Subcutaneous adipose tissue (tissue), 4 donors: ENCODE data around the gene KMT2D. TPM values are rescaled to one million over a fixed set of nuclear protein-coding genes. Genes with fewer than 3 reads are reported as not detected.

Experiments
- total RNA-seq, 4 donors: library from RNA; depleted of rRNA; stranded (reverse); fragments of >200 nt; gene quantifications; one replicate each; pipeline ENCODE4 v1.1.0, GENCODE V29; 2016
- TF ChIP-seq, protein P1 (sequence below): fragments of 450-650 bp; IDR thresholded peaks from one replicate; pipeline ENCODE4 v1.5.1; 2016; ENCODE audit warnings: low read depth, mild to moderate bottlenecking, control low read depth, antibody characterized with exemption, moderate library complexity

Gene KMT2D
- total RNA-seq, 4 donors from 2014 or later, result 27.6 to 92.1 (median 42.9) TPM

DNA sequence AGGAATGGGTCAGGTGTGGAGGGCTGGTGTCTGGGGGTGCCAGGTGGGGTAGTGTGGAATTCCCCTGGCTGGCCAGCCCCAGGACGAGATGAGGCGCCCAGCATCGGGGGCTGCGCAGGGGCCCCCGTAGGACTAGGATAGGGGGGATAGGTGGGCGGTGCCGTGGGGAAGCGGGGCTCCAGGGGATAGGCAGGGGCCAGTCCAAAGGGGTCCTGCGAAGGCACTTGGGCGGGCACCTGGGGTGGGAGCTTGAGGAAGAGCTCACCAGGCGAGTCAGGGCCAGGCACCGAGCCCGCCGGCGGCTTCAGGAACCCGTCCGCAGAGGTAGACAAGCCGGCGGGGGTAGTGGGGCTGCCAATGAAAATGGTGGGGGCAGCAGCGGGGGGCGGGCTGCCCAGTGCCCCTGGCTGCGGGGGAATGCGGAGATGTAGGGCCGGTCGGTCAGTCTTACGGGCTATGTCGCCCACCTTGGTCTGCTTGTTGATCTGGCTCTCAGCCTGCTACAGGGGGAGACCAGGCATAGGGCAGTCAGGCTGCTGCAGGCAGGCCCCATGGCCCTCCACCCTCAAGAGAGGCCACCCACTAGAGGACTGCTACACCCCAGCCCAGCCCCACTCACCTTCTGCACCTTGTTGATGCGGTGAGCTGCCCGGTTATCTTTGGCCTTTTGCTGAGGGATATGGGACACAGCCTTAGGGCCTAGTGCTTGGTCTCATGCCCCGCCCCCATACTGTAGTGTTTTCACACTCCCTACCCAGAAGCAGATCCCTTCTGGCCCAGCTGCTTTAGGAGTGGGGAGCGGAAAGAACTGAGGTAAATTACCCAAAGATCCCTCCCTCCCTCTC, 19.3 kb downstream of the KMT2D start:
- TF ChIP-seq, protein P1, sequence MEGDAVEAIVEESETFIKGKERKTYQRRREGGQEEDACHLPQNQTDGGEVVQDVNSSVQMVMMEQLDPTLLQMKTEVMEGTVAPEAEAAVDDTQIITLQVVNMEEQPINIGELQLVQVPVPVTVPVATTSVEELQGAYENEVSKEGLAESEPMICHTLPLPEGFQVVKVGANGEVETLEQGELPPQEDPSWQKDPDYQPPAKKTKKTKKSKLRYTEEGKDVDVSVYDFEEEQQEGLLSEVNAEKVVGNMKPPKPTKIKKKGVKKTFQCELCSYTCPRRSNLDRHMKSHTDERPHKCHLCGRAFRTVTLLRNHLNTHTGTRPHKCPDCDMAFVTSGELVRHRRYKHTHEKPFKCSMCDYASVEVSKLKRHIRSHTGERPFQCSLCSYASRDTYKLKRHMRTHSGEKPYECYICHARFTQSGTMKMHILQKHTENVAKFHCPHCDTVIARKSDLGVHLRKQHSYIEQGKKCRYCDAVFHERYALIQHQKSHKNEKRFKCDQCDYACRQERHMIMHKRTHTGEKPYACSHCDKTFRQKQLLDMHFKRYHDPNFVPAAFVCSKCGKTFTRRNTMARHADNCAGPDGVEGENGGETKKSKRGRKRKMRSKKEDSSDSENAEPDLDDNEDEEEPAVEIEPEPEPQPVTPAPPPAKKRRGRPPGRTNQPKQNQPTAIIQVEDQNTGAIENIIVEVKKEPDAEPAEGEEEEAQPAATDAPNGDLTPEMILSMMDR, result no peak

DNA sequence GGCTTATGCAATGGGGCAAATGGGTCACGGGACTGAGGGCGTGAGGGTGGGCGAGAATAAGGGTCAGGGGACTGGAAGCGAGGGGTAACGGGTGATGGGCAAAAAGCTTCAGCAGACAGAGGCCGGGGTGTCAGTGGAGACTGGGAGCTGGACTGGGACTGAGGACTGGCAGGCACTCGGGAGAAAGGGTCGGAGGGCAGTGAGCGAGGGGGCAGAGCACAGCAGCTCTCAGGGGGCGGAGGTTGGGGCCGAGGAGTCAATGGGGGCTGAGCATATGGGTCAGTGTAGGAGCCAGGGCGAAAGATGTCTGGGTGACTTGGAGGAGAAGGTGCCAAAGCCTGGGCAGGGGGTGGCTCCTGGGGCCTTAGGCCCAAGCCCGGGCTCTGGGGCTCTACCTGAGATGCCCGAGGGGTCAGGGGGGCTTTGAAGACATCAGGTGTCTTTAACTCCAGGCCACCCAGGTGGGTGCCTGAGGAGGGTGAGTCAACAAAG, 20.2 kb downstream of the KMT2D start:
- TF ChIP-seq, protein P1, result no peak

DNA sequence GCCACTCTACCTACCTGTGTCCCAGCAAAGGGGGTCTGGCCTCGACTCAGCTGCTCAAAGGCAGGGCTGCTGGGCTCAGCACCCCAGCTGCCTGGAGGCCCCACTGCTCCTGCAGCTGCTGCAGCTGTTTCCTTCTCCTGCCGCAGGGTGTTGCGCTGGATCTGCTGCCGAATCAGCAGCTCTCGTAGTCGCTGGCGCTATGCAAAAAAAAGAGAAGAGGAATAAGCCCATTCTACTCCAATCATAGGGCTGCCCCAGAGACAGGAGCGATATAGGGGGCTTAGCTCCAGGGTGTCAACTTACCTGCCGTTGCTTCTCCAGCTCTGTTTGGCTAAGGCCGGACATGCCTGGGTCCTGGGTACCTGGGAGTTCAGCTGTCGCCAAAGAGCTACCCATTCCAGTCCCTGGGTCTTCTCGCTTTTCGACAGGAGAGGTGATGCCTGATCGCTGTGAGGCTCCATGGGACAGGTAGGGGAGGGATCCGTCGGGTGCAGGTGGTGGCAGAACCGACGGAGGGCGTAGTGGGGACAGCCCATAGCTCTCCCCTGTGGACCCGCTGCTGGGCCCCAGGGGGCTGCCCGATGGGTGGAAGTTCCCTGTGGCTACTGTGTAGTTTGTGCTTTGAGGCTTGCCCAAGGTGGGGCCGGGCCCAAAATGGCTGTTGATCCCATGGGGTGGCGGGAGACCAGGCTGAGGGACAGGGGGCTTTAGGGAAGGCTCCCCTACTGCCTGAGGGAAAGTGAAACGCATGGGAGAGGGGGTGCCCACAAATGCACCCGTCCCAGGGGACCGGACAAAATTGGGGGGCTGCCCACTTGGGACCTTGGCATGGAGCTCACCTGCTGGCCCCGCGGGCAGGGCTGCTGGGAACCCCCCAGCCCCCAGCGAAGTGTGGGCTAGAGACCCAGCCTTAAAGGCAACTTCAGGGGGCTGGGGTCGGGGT, 20.9 kb downstream of the KMT2D start:
- TF ChIP-seq, protein P1, result no peak

DNA sequence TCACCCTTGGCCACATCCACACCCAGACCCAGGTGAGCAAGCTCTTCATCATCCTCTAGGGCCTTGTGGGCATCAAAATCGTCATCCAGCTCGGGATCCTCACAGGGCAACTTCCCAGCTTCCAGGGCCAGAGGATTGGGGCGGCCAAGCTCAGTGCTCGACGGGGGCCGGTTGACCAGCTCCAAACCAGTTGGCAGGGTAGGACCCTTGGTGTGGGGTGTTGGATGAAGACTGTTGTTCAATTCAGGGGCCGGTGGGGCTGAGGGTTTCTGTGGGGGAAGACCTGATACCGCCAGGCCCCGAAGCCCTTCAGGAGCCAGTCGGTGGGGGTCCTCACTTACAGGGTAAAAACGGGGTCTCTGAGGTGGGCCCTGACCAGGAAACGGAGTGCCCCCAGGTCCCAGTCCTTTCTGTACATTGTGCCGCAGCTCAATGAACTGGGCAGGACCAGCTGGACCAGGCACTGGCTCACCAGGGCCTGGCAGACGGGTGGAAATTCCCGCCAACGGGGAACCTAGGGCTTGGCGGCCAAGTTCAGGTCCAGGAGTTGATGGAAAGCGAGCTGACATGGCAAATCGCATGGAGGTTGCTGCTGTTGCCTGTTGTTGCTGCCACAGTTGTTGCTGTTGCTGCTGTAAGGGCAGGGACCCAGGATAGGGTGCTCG, 22.2 kb downstream of the KMT2D start:
- TF ChIP-seq, protein P1, result no peak

DNA sequence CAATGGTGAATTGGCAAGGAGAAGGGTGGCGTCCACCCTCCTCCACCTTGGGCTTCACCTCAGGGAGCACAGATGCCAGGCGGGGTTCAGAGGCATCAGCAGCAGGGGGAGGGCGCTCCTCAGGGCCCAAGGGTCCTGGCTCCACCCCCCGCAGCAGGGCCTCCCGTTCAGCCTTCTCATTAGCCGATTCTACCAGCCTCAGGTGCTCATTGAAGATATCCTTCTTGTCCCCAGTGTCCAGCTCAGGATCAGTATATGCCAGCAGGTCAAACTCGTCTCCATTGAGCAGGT, 22.7 kb downstream of the KMT2D start:
- TF ChIP-seq, protein P1, result no peak

DNA sequence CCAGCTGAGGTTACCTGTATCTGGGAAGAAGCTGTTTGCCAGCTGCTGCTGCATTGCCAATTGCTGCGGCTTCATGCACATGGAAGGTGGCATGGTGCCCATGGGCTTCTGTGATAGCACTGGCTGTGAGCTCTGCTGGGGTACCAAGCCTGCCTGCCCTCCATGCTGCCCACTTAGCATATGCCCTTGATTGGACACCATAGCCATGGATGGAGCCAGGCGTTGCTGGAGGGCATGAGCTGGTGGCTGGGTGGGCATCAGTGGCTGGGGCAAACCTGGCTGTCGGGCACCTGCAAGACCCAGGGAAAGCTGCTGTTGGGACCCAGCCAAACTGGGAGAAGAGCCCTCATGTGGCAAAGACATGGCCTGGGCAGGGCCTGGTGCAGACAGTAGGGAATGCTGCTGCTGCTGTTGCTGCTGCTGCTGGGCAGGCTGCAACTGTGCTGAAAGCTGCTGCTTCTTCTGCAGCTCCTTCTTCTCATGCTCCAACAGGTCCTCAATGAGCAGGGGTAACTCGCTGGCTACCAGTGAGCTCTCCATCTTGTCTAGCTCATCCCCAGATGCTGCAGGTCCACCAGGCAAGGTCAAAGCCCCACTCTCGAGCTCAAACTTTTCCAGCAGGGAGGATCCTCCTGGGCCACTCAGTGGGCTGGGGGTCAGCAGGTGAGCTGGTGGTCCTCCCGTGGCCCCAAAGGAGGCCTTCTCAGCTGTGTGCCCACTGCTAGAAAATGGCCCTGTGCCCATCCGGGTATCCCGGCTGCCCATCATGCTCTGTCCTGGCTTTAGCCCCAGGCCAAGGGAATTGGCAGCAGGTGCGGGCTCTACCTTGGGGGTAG, 23.3 kb downstream of the KMT2D start:
- TF ChIP-seq, protein P1, result no peak
